HCT116 (cell line): ENCODE data around the gene KCND3.

Experiments
- ATF3 ChIP-seq: IDR thresholded peaks from 2 replicates; pipeline ENCODE4 v1.6.1; 2012
- CEBPB ChIP-seq: IDR thresholded peaks from 2 replicates; pipeline ENCODE4 v1.6.1; 2012; ENCODE audit warnings: low read depth
- CTCF ChIP-seq, 3 experiments: fragments of 200-600 bp in 1 of 3; sonication (generic) in 1 of 3; IDR thresholded peaks in 2 of 3; conservative IDR thresholded peaks in 1 of 3; 2 replicates each; pipeline ENCODE4 v1.5.1; 2012 to 2017; ENCODE audit warnings: low read depth in 2 of 3, low read length in 2 of 3, antibody characterized with exemption in 1 of 3, borderline replicate concordance in 1 of 3, control low read depth in 1 of 3, mild to moderate bottlenecking in 1 of 3, mixed read lengths in 1 of 3, mixed run types in 1 of 3, moderate library complexity in 1 of 3; ENCODE audit not compliant: insufficient read depth in 1 of 3
- EZH2 ChIP-seq: fragments of 200-600 bp; sonication (generic); IDR thresholded peaks from 2 replicates; pipeline ENCODE4 v1.6.1; 2017; ENCODE audit warnings: antibody characterized with exemption, mixed run types
- JUND ChIP-seq: IDR thresholded peaks from 2 replicates; pipeline ENCODE4 v1.6.1; 2012
- POLR2A ChIP-seq: IDR thresholded peaks from 2 replicates; pipeline ENCODE4 v1.7.0; 2011; ENCODE audit warnings: borderline replicate concordance; ENCODE audit not compliant: insufficient read depth, insufficient read length; ENCODE audit errors: extremely low read depth
- POLR2AphosphoS5 ChIP-seq: IDR thresholded peaks from 2 replicates; pipeline ENCODE4 v1.6.1; 2011; ENCODE audit warnings: mild to moderate bottlenecking, low read depth, low read length, moderate library complexity
- REST ChIP-seq: IDR thresholded peaks from 2 replicates; pipeline ENCODE4 v1.6.1; 2012; ENCODE audit warnings: low read depth
- ZNF274 ChIP-seq: fragments of 200-500 bp; sonication (Bioruptor generic); IDR thresholded peaks from 2 replicates; pipeline ENCODE4 v1.6.1; 2014; ENCODE audit warnings: mild to moderate bottlenecking, low read depth, low read length, inconsistent platforms
- TF ChIP-seq, protein P1 (sequence below): IDR thresholded peaks from 2 replicates; pipeline ENCODE4 v1.6.1; 2012

DNA sequence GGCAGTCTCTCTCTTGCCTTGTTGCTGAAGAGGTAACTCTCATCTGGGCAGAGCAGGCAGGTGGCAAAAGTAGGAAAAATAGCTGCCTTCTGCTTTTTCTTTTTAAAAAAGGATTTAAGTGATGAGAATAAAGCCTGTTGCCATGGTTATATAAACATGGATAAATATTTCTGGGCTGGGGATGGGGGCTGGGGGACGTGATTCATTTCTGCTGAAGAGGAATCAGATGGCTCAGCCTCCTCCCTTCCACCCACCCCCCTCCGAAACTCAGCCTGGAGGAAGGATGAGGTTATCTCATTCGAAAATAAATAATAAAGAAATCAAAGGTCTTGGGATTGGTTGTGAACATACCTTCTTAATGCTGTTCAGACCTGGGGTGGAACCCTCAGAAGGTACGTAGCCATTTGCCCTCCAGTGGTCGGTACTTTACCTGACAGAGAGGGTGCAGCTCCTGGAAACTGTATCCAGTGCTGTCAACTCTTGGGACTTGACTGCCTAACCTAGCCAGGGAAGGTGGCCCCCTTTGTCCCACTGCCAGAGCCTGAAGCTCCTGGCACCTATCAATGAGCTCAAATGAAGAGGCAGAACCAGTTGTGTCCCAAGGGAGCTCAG is 246.4 kb downstream of the KCND3 start:
- TF ChIP-seq CTCF (IDR thresholded peaks at IDR 0.05 in 2 of 3, conservative IDR thresholded peaks at IDR 0.05 in 1 of 3; ENCODE audit: borderline replicate concordance in 1 of 3, insufficient read depth in 1 of 3, low read depth in 2 of 3, low read length in 2 of 3) = no peak
- no peak for TF ChIP-seq POLR2A
- TF ChIP-seq CEBPB = no peak
- no peak for TF ChIP-seq EZH2
- TF ChIP-seq, protein P1, sequence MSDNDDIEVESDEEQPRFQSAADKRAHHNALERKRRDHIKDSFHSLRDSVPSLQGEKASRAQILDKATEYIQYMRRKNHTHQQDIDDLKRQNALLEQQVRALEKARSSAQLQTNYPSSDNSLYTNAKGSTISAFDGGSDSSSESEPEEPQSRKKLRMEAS = no peak
- TF ChIP-seq ATF3 = no peak
- no peak for TF ChIP-seq JUND
- no peak for TF ChIP-seq POLR2AphosphoS5
- no peak for TF ChIP-seq REST
- no peak for TF ChIP-seq ZNF274
